Activated CD8-positive, alpha-beta memory T cell treated with anti-CD3 and anti-CD28 coated beads, Interleukin-2, amount 50 U/mL, for 48 hours (primary cell): ENCODE data around the gene SMIM12.

Experiments
- DNase-seq: peaks from one replicate; pipeline ENCODE4 v3.0.0-alpha.2; 2020

Gene SMIM12

GRCh38 chr1:34859446-34860200 lies at the start of gene SMIM12:
Gene SMIM12 (minus strand): TSS chr1:34859749. CDS start chr1:34855977, 3,772 bp downstream.
- peak; percentile 93 for DNase-seq

GRCh38 chr1:34908369-34908768 lies 48.8 kb upstream of the SMIM12 start:
- DNase-seq = no peak

GRCh38 chr1:34907487-34908090 lies 48.0 kb upstream of the SMIM12 start:
- DNase-seq = no peak

GRCh38 chr1:34906756-34907155 lies 47.2 kb upstream of the SMIM12 start:
- DNase-seq = no peak

- DNase-seq = no peak
Observed at GRCh38 chr1:34906222-34906621, 46.7 kb upstream of the SMIM12 start.

GRCh38 chr1:34905098-34905459 lies 45.5 kb upstream of the SMIM12 start:
- no peak for DNase-seq

GRCh38 chr1:34904236-34905097 lies 44.9 kb upstream of the SMIM12 start:
- no peak for DNase-seq

- no peak for DNase-seq
Observed at GRCh38 chr1:34901919-34902318, 42.4 kb upstream of the SMIM12 start.

- DNase-seq = no peak
Observed at GRCh38 chr1:34900775-34901502, 41.4 kb upstream of the SMIM12 start.

GRCh38 chr1:34899906-34900305 lies 40.4 kb upstream of the SMIM12 start:
- DNase-seq = no peak

- no peak for DNase-seq
Observed at GRCh38 chr1:34899471-34899870, 39.9 kb upstream of the SMIM12 start.

- DNase-seq = no peak
Observed at GRCh38 chr1:34898330-34898761, 38.8 kb upstream of the SMIM12 start.

- no peak for DNase-seq
Observed at GRCh38 chr1:34896612-34897011, 37.1 kb upstream of the SMIM12 start.

GRCh38 chr1:34889705-34890104 lies 30.2 kb upstream of the SMIM12 start:
- no peak for DNase-seq

- no peak for DNase-seq
Observed at GRCh38 chr1:34887593-34887992, 28.0 kb upstream of the SMIM12 start.

GRCh38 chr1:34885405-34886247 lies 26.1 kb upstream of the SMIM12 start:
- DNase-seq = peak; percentile 79

- no peak for DNase-seq
Observed at GRCh38 chr1:34884961-34885360, 25.4 kb upstream of the SMIM12 start.

GRCh38 chr1:34884536-34884935 lies 25.0 kb upstream of the SMIM12 start:
- no peak for DNase-seq

- peak; percentile 29 for DNase-seq
Observed at GRCh38 chr1:34879230-34879629, 19.7 kb upstream of the SMIM12 start.

- peak; percentile 23 for DNase-seq
Observed at GRCh38 chr1:34876406-34876805, 16.9 kb upstream of the SMIM12 start.

GRCh38 chr1:34874296-34874952 lies 14.9 kb upstream of the SMIM12 start:
- DNase-seq = no peak

- DNase-seq = no peak
Observed at GRCh38 chr1:34872133-34872503, 12.6 kb upstream of the SMIM12 start.
